H1 (cell line): Measurements from ENCODE around the gene WDR59. TPM values are rescaled to one million over a fixed set of nuclear protein-coding genes. Genes with fewer than 3 reads are reported as not detected.

Experiments used
- CTCF ChIA-PET: fragments of 300-600 bp; sonication (Branson Sonifier 250); formaldehyde crosslinking; loops from one replicate; lab custom pipeline; 2021; ENCODE audit not compliant: partially characterized antibody; lab: Charles Lee
- POLR2A ChIA-PET: fragments of 300-600 bp; sonication (Branson Sonifier 250); formaldehyde crosslinking; loops from one replicate; lab custom pipeline; 2021; ENCODE audit warnings: inconsistent platforms; ENCODE audit not compliant: partially characterized antibody; lab: Charles Lee
- DNase-seq, 2 experiments: peaks; one replicate each; pipeline versions ENCODE4 v3.0.0 to v3.0.0-alpha.2; 2010 to 2022; ENCODE audit warnings: low spot score in 2 of 2, low read depth in 1 of 2, mixed read lengths in 1 of 2
- FAIRE-seq: peaks from 2 replicates; lab custom pipeline; 2011; peaks lifted over from hg19 to GRCh38; lab: Jason Lieb, UNC
- H2AFZ ChIP-seq: 2 replicates; pipeline ENCODE4 v1.8.1; 2012; ENCODE audit warnings: low read length, inconsistent platforms
- H2AK5ac ChIP-seq: 2 replicates; pipeline ENCODE4 v1.6.1; 2013; ENCODE audit warnings: low read depth, low read length
- H2BK120ac ChIP-seq: replicated peaks from 2 replicates; pipeline ENCODE3; 2013; ENCODE audit warnings: low read depth, low read length, inconsistent platforms
- H2BK12ac ChIP-seq: 2 replicates; pipeline ENCODE4 v1.6.1; 2013; ENCODE audit warnings: low read depth, low read length
- H2BK15ac ChIP-seq: 2 replicates; pipeline ENCODE4 v1.6.1; 2013; ENCODE audit warnings: low read length
- H2BK20ac ChIP-seq: 2 replicates; pipeline ENCODE4 v1.6.1; 2013; ENCODE audit warnings: low read length
- H2BK5ac ChIP-seq: 2 replicates; pipeline ENCODE4 v1.6.1; 2013; ENCODE audit warnings: low read depth, low read length
- H3K14ac ChIP-seq: 2 replicates; pipeline ENCODE4 v1.6.1; 2013; ENCODE audit warnings: inconsistent platforms; ENCODE audit not compliant: insufficient read length
- H3K18ac ChIP-seq: 2 replicates; pipeline ENCODE4 v1.6.1; 2013; ENCODE audit warnings: low read length; ENCODE audit errors: extremely low read depth
- H3K23ac ChIP-seq: 2 replicates; pipeline ENCODE4 v1.6.1; 2013; ENCODE audit warnings: inconsistent platforms; ENCODE audit not compliant: insufficient read length
- H3K23me2 ChIP-seq: 2 replicates; pipeline ENCODE4 v1.6.1; 2013; ENCODE audit warnings: low read depth, low read length
- H3K27ac ChIP-seq: 2 replicates; pipeline ENCODE4 v1.6.1; 2011; ENCODE audit warnings: low read depth, low read length, inconsistent platforms
- H3K27me3 ChIP-seq, 4 experiments: replicated peaks in 1 of 4; 1 replicate in 1 of 4; 2 replicates in 3 of 4; pipeline versions ENCODE4 v1.6.1 to v1.8.1; 2011 to 2013; ENCODE audit warnings: low read length in 3 of 4, mild to moderate bottlenecking in 3 of 4, inconsistent platforms in 2 of 4, mixed read lengths in 2 of 4, moderate library complexity in 1 of 4; ENCODE audit not compliant: control insufficient read depth in 3 of 4, insufficient read depth in 3 of 4; ENCODE audit errors: extremely low read depth in 1 of 4
- H3K36me3 ChIP-seq, 4 experiments: 2 replicates each; pipeline versions ENCODE4 v1.6.1 to v1.8.1; 2011 to 2013; ENCODE audit warnings: mild to moderate bottlenecking in 4 of 4, low read length in 3 of 4, moderate library complexity in 2 of 4, control low read depth in 1 of 4, inconsistent platforms in 1 of 4; ENCODE audit not compliant: insufficient read depth in 4 of 4, control insufficient read depth in 2 of 4
- H3K4ac ChIP-seq: replicated peaks from 2 replicates; pipeline ENCODE3; 2013; ENCODE audit warnings: low read length, low read depth, mixed read lengths, inconsistent platforms; ENCODE audit not compliant: insufficient read length
- H3K4me1 ChIP-seq, 4 experiments: replicated peaks in 1 of 4; 1 replicate in 1 of 4; 2 replicates in 3 of 4; pipeline versions ENCODE4 v1.6.1 to v1.8.1; 2011 to 2013; ENCODE audit warnings: low read length in 3 of 4, inconsistent platforms in 2 of 4, mixed read lengths in 1 of 4; ENCODE audit not compliant: insufficient read depth in 4 of 4, control insufficient read depth in 3 of 4
- H3K4me2 ChIP-seq, 2 experiments: 2 replicates each; pipeline versions ENCODE4 v1.6.1 to v1.8.1; 2011 to 2013; ENCODE audit warnings: low read depth in 2 of 2, low read length in 2 of 2, control low read depth in 1 of 2, inconsistent platforms in 1 of 2, mild to moderate bottlenecking in 1 of 2; ENCODE audit not compliant: insufficient read depth in 1 of 2
- H3K4me3 ChIP-seq, 4 experiments: fragments of 200-600, 300-600 bp in 1 of 4; sonication (generic), shearing (Covaris generic), sonication (Bioruptor Twin) in 1 of 4; 2 replicates each; pipeline versions ENCODE4 v1.5.1 to v1.8.1; 2011 to 2016; ENCODE audit warnings: low read length in 4 of 4, low read depth in 3 of 4, control low read depth in 2 of 4, inconsistent platforms in 2 of 4, mild to moderate bottlenecking in 2 of 4, mixed read lengths in 1 of 4, moderate library complexity in 1 of 4; ENCODE audit not compliant: insufficient read depth in 2 of 4; ENCODE audit errors: extremely low read depth in 1 of 4
- H3K56ac ChIP-seq: replicated peaks from 2 replicates; pipeline ENCODE3; 2013; ENCODE audit warnings: low read depth, mild to moderate bottlenecking, mixed read lengths, low read length, inconsistent platforms; ENCODE audit not compliant: insufficient read length
- H3K79me1 ChIP-seq: 2 replicates; pipeline ENCODE4 v1.6.1; 2013; ENCODE audit warnings: low read depth, low read length, control low read depth
- H3K79me2 ChIP-seq, 2 experiments: 2 replicates each; pipeline versions ENCODE4 v1.6.1 to v1.8.1; 2012 to 2013; ENCODE audit warnings: low read length in 2 of 2, mild to moderate bottlenecking in 2 of 2, inconsistent platforms in 1 of 2; ENCODE audit not compliant: insufficient read depth in 2 of 2, control insufficient read depth in 1 of 2
- H3K9ac ChIP-seq, 4 experiments: replicated peaks in 1 of 4; 1 replicate in 1 of 4; 2 replicates in 3 of 4; pipeline versions ENCODE4 v1.6.1 to v1.8.1; 2011 to 2013; ENCODE audit warnings: low read depth in 3 of 4, low read length in 3 of 4, control low read depth in 2 of 4, mild to moderate bottlenecking in 2 of 4, moderate library complexity in 2 of 4, inconsistent platforms in 1 of 4; ENCODE audit errors: extremely low read depth in 1 of 4
- H3K9me3 ChIP-seq, 2 experiments: 2 replicates each; pipeline versions ENCODE4 v1.6.1 to v1.8.1; 2012 to 2013; ENCODE audit warnings: mild to moderate bottlenecking in 2 of 2, moderate library complexity in 2 of 2, control low read depth in 1 of 2, inconsistent platforms in 1 of 2, low read depth in 1 of 2, low read length in 1 of 2, mixed read lengths in 1 of 2; ENCODE audit not compliant: insufficient read depth in 2 of 2
- H4K20me1 ChIP-seq, 2 experiments: replicated peaks in 1 of 2; 2 replicates each; pipeline versions ENCODE3 to v1.8.1; 2011 to 2013; ENCODE audit warnings: inconsistent platforms in 2 of 2, low read length in 2 of 2, mild to moderate bottlenecking in 1 of 2; ENCODE audit not compliant: insufficient read depth in 2 of 2, control insufficient read depth in 1 of 2
- H4K5ac ChIP-seq: 2 replicates; pipeline ENCODE4 v1.6.1; 2013; ENCODE audit warnings: low read length, low read depth, mixed read lengths, inconsistent platforms; ENCODE audit not compliant: insufficient read length
- H4K8ac ChIP-seq: 2 replicates; pipeline ENCODE4 v1.8.0; 2013; ENCODE audit warnings: mild to moderate bottlenecking, moderate library complexity, low read length, inconsistent platforms; ENCODE audit not compliant: insufficient read depth; ENCODE audit errors: extremely low read depth
- H4K91ac ChIP-seq: replicated peaks from 2 replicates; pipeline ENCODE3; 2013; ENCODE audit warnings: low read length, mixed read lengths, inconsistent platforms; ENCODE audit not compliant: insufficient read length
- ATF3 ChIP-seq: IDR thresholded peaks from 2 replicates; pipeline ENCODE4 v1.6.1; 2011; ENCODE audit warnings: low read depth, mild to moderate bottlenecking, low read length; ENCODE audit not compliant: insufficient read depth
- CHD2 ChIP-seq: IDR thresholded peaks from 2 replicates; pipeline ENCODE4 v1.6.1; 2012; ENCODE audit warnings: low read length, improper control_type of control experiment
- WGBS, 2 experiments: shearing (Covaris generic) in 1 of 2; methylation state at CpG; one replicate each; pipeline versions ENCODE4 v1.1.6 to v1.1.7; 2013 to 2015; ENCODE audit warnings: low lambda C conversion rate in 2 of 2, mixed read lengths in 2 of 2, inconsistent platforms in 1 of 2, low coverage in 1 of 2, missing lambda C conversion rate in 1 of 2; ENCODE audit not compliant: insufficient replicate concordance in 2 of 2, insufficient coverage in 1 of 2, insufficient read length in 1 of 2; ENCODE audit errors: extremely low coverage in 1 of 2, missing lambda C conversion rate in 1 of 2; 5-methylcytosine and 5-hydroxymethylcytosine counted together
- polyA plus RNA-seq, 7 experiments: library from polyadenylated mRNA; depleted of rRNA in 3 of 7; stranded (reverse) in 5 of 7; unstranded in 2 of 7; fragments of >200 nt in 5 of 7; fragments of 200-250 nt in 2 of 7; gene quantifications; 1 replicate in 5 of 7; 2 replicates in 1 of 7; 4 replicates in 1 of 7; pipeline versions ENCODE4 v1.2.1 to v1.2.3, GENCODE V29; 2011 to 2013; ENCODE audit warnings: missing spikeins in 2 of 7, mixed read lengths in 2 of 7
- total RNA-seq: library from RNA; stranded (reverse); fragmentation: NEBNext Ultra II Directional; extraction: Animal tissue kit (Norgen Biotek cat#: 25700); gene quantifications from 2 replicates; pipeline ENCODE4 v1.2.1, GENCODE V29; 2021

Gene WDR59
- total and polyA plus RNA-seq, 2 of the 8 experiments (the other 6 are each of a cell fraction or from before 2014, with no cell fraction given) = 84.2 to 124 TPM

GRCh38 chr16:74829637-74830036 lies 155.3 kb downstream of the WDR59 start:
- H2BK12ac ChIP-seq = no peak overlapping the region
- H3K36me3 ChIP-seq = no peaks in the 10 kb centered on the region
- CTCF ChIA-PET = interaction anchor here (0.7 to 2.0 kb wide), 2 partner anchors 14 to 50 kb away, joined by 3 to 8 read pairs; no protein-coding TSS in a partner anchor
- no peak overlapping the region for H3K9ac ChIP-seq
- no peak overlapping the region for H3K4me2 ChIP-seq
- no peak overlapping the region for H3K18ac ChIP-seq
- H3K56ac ChIP-seq = no peak overlapping the region
- no peak for TF ChIP-seq CHD2
- TF ChIP-seq ATF3 = no peak
- TF ChIP-seq, all 59 proteins: peak for 0
- POLR2A ChIA-PET = no interaction called here
- no peak overlapping the region for H3K4me3 ChIP-seq
- no peak overlapping the region for H2BK5ac ChIP-seq
- H2AK5ac ChIP-seq = no peak overlapping the region
- no peak overlapping the region for H4K8ac ChIP-seq
- no peaks in the 10 kb centered on the region for H3K79me1 ChIP-seq
- H4K20me1 ChIP-seq = no peaks in the 10 kb centered on the region
- H3K9me3 ChIP-seq = no peaks in the 10 kb centered on the region
- no peak overlapping the region for H4K5ac ChIP-seq
- no peak overlapping the region for H3K4ac ChIP-seq
- no peak overlapping the region for H3K27ac ChIP-seq
- FAIRE-seq (no peak), DNase-seq (no peak)
- no peaks in the 10 kb centered on the region for H3K23me2 ChIP-seq
- no peaks in the 10 kb centered on the region for H3K79me2 ChIP-seq
- no peak overlapping the region for H2BK15ac ChIP-seq
- no peaks in the 10 kb centered on the region for H3K27me3 ChIP-seq
- H2BK20ac ChIP-seq = no peak overlapping the region
- WGBS, 2 experiments = 96% methylated on average over 5 of the region's 5 CpGs; no CpG with 5 or more reads in 1 of the 2 experiments
- H4K91ac ChIP-seq = no peak overlapping the region
- no peak overlapping the region for H2AFZ ChIP-seq
- no peak overlapping the region for H2BK120ac ChIP-seq
- peaks cover 0 to 2% (median 0%) of the 10 kb centered on the region in 4 experiments; a peak in 2 of 7 replicates for H3K4me1 ChIP-seq
- no peak overlapping the region for H3K23ac ChIP-seq
- H3K14ac ChIP-seq = no peak overlapping the region
